Fibroblast of the aortic adventitia (primary cell): Measurements from ENCODE around the gene ITGA1. TPM values are rescaled to one million over a fixed set of nuclear protein-coding genes. Genes with fewer than 3 reads are reported as not detected.

Experiments
- DNase-seq: peaks from one replicate; pipeline ENCODE4 v3.0.0-alpha.2; 2010; ENCODE audit warnings: low read depth
- H3K4me3 ChIP-seq: 2 replicates; pipeline ENCODE4 v1.5.1; 2011; ENCODE audit warnings: low read depth, mild to moderate bottlenecking, control low read depth, low read length, moderate library complexity
- CTCF ChIP-seq: IDR thresholded peaks from 2 replicates; pipeline ENCODE4 v1.5.1; 2011; ENCODE audit warnings: mild to moderate bottlenecking, low read length, control low read depth, inconsistent platforms; ENCODE audit not compliant: insufficient read depth
- total RNA-seq: library from RNA; depleted of rRNA; stranded (reverse); fragments of >200 nt; gene quantifications from 2 replicates; pipeline ENCODE4 v1.2.3, GENCODE V29; 2012; ENCODE audit warnings: low replicate concordance

The ITGA1 gene
- total RNA-seq, 1 donor, result 4.2 TPM

- no peak overlapping the region for H3K4me3 ChIP-seq
- no peak for TF ChIP-seq CTCF
- DNase-seq, result no peak
Observed at GRCh38 chr5:52895572-52896413, 108.1 kb downstream of the ITGA1 start.

GRCh38 chr5:52896534-52897237 lies 109.0 kb downstream of the ITGA1 start:
- no peak overlapping the region for H3K4me3 ChIP-seq
- no peak for TF ChIP-seq CTCF
- DNase-seq, result peak; percentile 77

- H3K4me3 ChIP-seq, result no peak overlapping the region
- no peak for TF ChIP-seq CTCF
- DNase-seq, result no peak
Observed at GRCh38 chr5:52897238-52897614, 109.5 kb downstream of the ITGA1 start.

GRCh38 chr5:52898961-52899680 lies 111.4 kb downstream of the ITGA1 start:
- DNase-seq, result no peak
- H3K4me3 ChIP-seq, result no peak overlapping the region
- TF ChIP-seq CTCF, result no peak

- TF ChIP-seq CTCF, result no peak
- no peak overlapping the region for H3K4me3 ChIP-seq
- no peak for DNase-seq
Observed at GRCh38 chr5:52903142-52903541, 115.4 kb downstream of the ITGA1 start.

- no peak overlapping the region for H3K4me3 ChIP-seq
- TF ChIP-seq CTCF, result no peak
- DNase-seq, result no peak
Observed at GRCh38 chr5:52906343-52906742, 118.6 kb downstream of the ITGA1 start.
